Trophoblast cell (in vitro differentiated cells and primary cell): ENCODE measurements around the gene KRT13.

Experiments
- DNase-seq, 2 donors: peaks; one replicate each; pipeline ENCODE4 v3.0.0-alpha.2; 2016
- H2AFZ ChIP-seq: 2 replicates; pipeline ENCODE4 v1.6.1; 2013; ENCODE audit warnings: low read length, moderate library complexity, mild to moderate bottlenecking; ENCODE audit not compliant: insufficient read depth, poor library complexity
- H2AK5ac ChIP-seq: 2 replicates; pipeline ENCODE4 v1.6.1; 2013; ENCODE audit warnings: mild to moderate bottlenecking, low read length
- H2BK120ac ChIP-seq: 2 replicates; pipeline ENCODE4 v1.6.1; 2013; ENCODE audit warnings: low read length, mild to moderate bottlenecking, moderate library complexity; ENCODE audit not compliant: insufficient read depth, poor library complexity
- H2BK12ac ChIP-seq: 2 replicates; pipeline ENCODE4 v1.6.1; 2013; ENCODE audit warnings: mild to moderate bottlenecking, low read length, moderate library complexity
- H2BK5ac ChIP-seq: 2 replicates; pipeline ENCODE4 v1.6.1; 2013; ENCODE audit warnings: low read length, low read depth, moderate library complexity, mild to moderate bottlenecking; ENCODE audit not compliant: poor library complexity
- H3K14ac ChIP-seq: 2 replicates; pipeline ENCODE4 v1.6.1; 2013; ENCODE audit warnings: mild to moderate bottlenecking, low read length
- H3K18ac ChIP-seq: 2 replicates; pipeline ENCODE4 v1.6.1; 2013; ENCODE audit warnings: mild to moderate bottlenecking, low read length
- H3K23ac ChIP-seq: 2 replicates; pipeline ENCODE4 v1.6.1; 2013; ENCODE audit warnings: low read length
- H3K27ac ChIP-seq: 2 replicates; pipeline ENCODE4 v1.5.1; 2013; ENCODE audit warnings: low read depth, mild to moderate bottlenecking, inconsistent platforms, low read length, moderate library complexity
- H3K27me3 ChIP-seq: 2 replicates; pipeline ENCODE4 v1.6.1; 2013; ENCODE audit warnings: inconsistent platforms, mild to moderate bottlenecking, low read length, moderate library complexity; ENCODE audit not compliant: insufficient read depth
- H3K36me3 ChIP-seq, 2 experiments: 1 replicate in 1 of 2; 2 replicates in 1 of 2; pipeline ENCODE4 v1.6.1; 2013; ENCODE audit warnings: low read length in 2 of 2, mild to moderate bottlenecking in 2 of 2, moderate library complexity in 1 of 2; ENCODE audit not compliant: insufficient read depth in 2 of 2, control insufficient read depth in 1 of 2
- H3K4ac ChIP-seq: 2 replicates; pipeline ENCODE4 v1.6.1; 2013; ENCODE audit warnings: low read depth, mild to moderate bottlenecking, low read length, moderate library complexity
- H3K4me1 ChIP-seq, 2 experiments: 1 replicate in 1 of 2; 2 replicates in 1 of 2; pipeline ENCODE4 v1.6.1; 2013; ENCODE audit warnings: low read length in 2 of 2, mild to moderate bottlenecking in 2 of 2, moderate library complexity in 1 of 2; ENCODE audit not compliant: insufficient read depth in 2 of 2, control insufficient read depth in 1 of 2
- H3K4me2 ChIP-seq: 2 replicates; pipeline ENCODE4 v1.6.1; 2013; ENCODE audit warnings: inconsistent platforms, mild to moderate bottlenecking, low read length, moderate library complexity
- H3K4me3 ChIP-seq: 2 replicates; pipeline ENCODE4 v1.5.1; 2013; ENCODE audit warnings: mild to moderate bottlenecking, low read depth, low read length, inconsistent platforms
- H3K79me1 ChIP-seq: one replicate; pipeline ENCODE4 v1.6.1; 2013; ENCODE audit warnings: low read length
- H3K79me2 ChIP-seq: 2 replicates; pipeline ENCODE4 v1.6.1; 2013; ENCODE audit warnings: low read length, mild to moderate bottlenecking; ENCODE audit not compliant: control insufficient read depth, insufficient read depth, poor library complexity
- H3K9ac ChIP-seq: 2 replicates; pipeline ENCODE4 v1.6.1; 2013; ENCODE audit warnings: mild to moderate bottlenecking, low read length
- H3K9me3 ChIP-seq: 2 replicates; pipeline ENCODE4 v1.6.1; 2013; ENCODE audit warnings: low read depth, mild to moderate bottlenecking, control low read depth, inconsistent platforms, low read length; ENCODE audit not compliant: insufficient read depth
- H4K12ac ChIP-seq: 2 replicates; pipeline ENCODE4 v1.6.1; 2013; ENCODE audit warnings: low read depth, mild to moderate bottlenecking, low read length, moderate library complexity
- H4K8ac ChIP-seq: 2 replicates; pipeline ENCODE4 v1.6.1; 2013; ENCODE audit warnings: low read depth, mild to moderate bottlenecking, low read length, moderate library complexity
- H4K91ac ChIP-seq: one replicate; pipeline ENCODE4 v1.6.1; 2013; ENCODE audit warnings: low read depth, mild to moderate bottlenecking, low read length, moderate library complexity
- whole genome bisulfite sequencing: extraction: QIAGEN DNeasy Blood & Tissue Kit; methylation state at CpG from one replicate; pipeline ENCODE4 v1.1.7; 2013; ENCODE audit warnings: missing lambda C conversion rate; ENCODE audit not compliant: insufficient read length, insufficient coverage; ENCODE audit errors: extremely low coverage; 5-methylcytosine and 5-hydroxymethylcytosine counted together

KRT13 gene

DNA sequence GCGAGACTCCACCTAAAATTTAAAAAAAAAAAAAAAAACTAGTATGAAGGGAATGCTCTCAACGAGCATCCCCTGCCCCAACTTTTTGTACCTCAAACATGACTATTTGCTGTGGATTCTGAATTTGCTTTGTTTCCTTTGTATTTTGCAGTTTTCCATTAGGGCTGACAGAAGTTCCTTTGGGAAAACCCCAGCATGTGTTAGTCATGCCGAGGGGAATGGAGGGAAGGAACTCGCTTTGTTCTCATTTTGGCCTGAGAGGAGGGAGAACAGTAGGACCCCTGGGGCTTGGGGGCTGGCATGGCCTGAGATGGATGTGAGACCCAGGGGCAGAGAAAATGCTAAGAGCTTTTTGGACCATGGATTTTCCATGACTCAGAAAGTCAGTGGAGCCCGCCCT lies 46.0 kb upstream of the KRT13 start:
- no peak overlapping the region for H3K18ac ChIP-seq
- H3K79me2 ChIP-seq = peaks cover 4% of the 10 kb centered on the region
- WGBS = no CpG with 5 or more reads among the region's 5 CpGs
- no peak overlapping the region for H2AFZ ChIP-seq
- no peak for DNase-seq
- H3K27ac ChIP-seq = no peak overlapping the region
- H2BK12ac ChIP-seq = no peak overlapping the region
- H2AK5ac ChIP-seq = no peak overlapping the region
- H4K12ac ChIP-seq = no peak overlapping the region
- H4K8ac ChIP-seq = no peak overlapping the region
- no peak overlapping the region for H3K4me2 ChIP-seq
- H3K14ac ChIP-seq = no peak overlapping the region
- H4K91ac ChIP-seq = no peak overlapping the region
- H3K4ac ChIP-seq = no peak overlapping the region
- no peak overlapping the region for H3K23ac ChIP-seq
- H3K36me3 ChIP-seq = no peaks in the 10 kb centered on the region
- H3K27me3 ChIP-seq = no peaks in the 10 kb centered on the region
- H3K79me1 ChIP-seq = peaks cover 11% of the 10 kb centered on the region
- no peak overlapping the region for H2BK120ac ChIP-seq
- H2BK5ac ChIP-seq = no peak overlapping the region
- H3K9ac ChIP-seq = no peak overlapping the region
- no peaks in the 10 kb centered on the region for H3K9me3 ChIP-seq
- H3K4me1 ChIP-seq = peaks cover 20 to 23% of the 10 kb centered on the region in 2 experiments
- H3K4me3 ChIP-seq = no peak overlapping the region

DNA sequence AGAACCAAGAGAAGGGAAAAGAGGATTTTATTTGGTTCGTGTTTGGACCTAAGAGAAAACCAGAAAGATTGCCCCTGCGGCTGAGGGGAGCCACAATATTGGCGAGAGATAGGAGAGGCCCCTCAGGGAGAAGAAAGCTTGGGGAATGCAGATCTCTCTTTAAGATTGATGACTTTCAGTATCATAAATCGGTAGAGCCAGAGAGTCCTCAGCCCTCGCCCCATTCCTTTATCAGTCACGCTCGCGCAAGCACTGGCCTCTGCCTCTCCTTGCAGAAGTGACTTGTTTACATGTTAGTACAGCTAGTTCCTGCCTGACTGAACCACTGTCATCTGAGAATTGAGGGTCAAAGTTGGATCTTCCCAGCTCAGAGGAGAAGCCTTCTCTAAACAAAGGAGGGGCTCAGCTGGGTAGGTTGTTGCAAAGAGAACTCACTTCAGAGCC lies 44.2 kb upstream of the KRT13 start:
- Histone ChIP-seq H4K91ac (no peak overlapping the region), H4K8ac (no peak overlapping the region), H3K27ac (no peak overlapping the region), H3K4me2 (no peak overlapping the region), H3K9me3 (no peaks in the 10 kb centered on the region), H2BK120ac (no peak overlapping the region), H3K79me2 (peaks cover 4% of the 10 kb centered on the region), H2AK5ac (no peak overlapping the region), H3K4me1 (peaks cover 15 to 19% of the 10 kb centered on the region in 2 experiments), H3K18ac (no peak overlapping the region), H3K36me3 (no peaks in the 10 kb centered on the region), H3K4me3 (no peak overlapping the region), H3K79me1 (peaks cover 11% of the 10 kb centered on the region), H3K27me3 (no peaks in the 10 kb centered on the region), H3K23ac (no peak overlapping the region), H3K9ac (no peak overlapping the region), H3K4ac (no peak overlapping the region), H2BK5ac (peak overlapping the region; percentile 1), H3K14ac (no peak overlapping the region), H4K12ac (no peak overlapping the region), H2BK12ac (no peak overlapping the region), H2AFZ (no peak overlapping the region)
- DNase-seq = no peak
- no CpG with 5 or more reads among the region's 8 CpGs for WGBS

DNA sequence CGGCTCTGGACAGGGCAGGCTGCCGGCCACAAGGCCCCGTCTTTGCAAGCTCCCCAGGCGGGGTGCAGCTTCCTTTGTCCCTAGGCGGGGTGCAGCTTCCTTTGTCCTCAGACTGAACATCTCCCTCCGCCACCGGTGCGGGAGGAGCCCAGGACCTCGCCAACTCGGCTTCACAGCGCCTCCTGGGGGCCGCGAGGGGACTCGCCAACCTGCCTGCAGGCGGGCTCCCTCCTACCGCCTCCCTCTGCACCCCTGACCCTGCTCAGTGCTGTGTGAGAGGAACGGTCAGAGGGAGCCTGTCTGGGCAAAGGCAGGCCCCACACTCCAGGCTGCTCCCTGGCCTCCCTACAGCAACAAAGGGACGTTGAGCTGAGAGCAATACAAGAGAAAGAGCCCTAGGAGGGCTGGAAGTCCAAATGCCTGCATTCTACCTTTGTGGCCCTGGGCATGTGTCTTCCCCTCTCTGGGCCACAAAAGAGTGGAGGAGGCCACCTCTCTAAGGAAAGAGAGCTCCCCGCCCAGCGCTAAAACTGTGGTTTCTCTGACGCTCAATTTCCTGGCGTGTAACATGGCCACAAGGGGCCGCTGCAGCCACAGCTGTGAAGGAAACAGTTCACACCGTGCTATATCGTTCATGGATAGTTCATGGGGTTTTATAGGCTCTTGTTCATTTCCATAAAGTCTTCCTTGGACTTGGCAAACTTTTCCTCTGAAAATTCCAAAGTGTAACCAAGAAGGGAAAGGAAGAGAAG lies 43.6 kb upstream of the KRT13 start:
- peak overlapping the region; percentile 83 for H2BK5ac ChIP-seq
- no peak overlapping the region for H3K9ac ChIP-seq
- H3K27me3 ChIP-seq = no peaks in the 10 kb centered on the region
- peaks cover 11% of the 10 kb centered on the region for H3K79me1 ChIP-seq
- WGBS = no CpG with 5 or more reads among the region's 25 CpGs
- peaks cover 16 to 19% of the 10 kb centered on the region in 2 experiments for H3K4me1 ChIP-seq
- H3K27ac ChIP-seq = peak overlapping the region; percentile 75
- H3K79me2 ChIP-seq = peaks cover 4% of the 10 kb centered on the region
- H3K36me3 ChIP-seq = no peaks in the 10 kb centered on the region
- no peaks in the 10 kb centered on the region for H3K9me3 ChIP-seq
- H3K4me2 ChIP-seq = peak overlapping the region; percentile 51
- H2AFZ ChIP-seq = peak overlapping the region; percentile 92
- H4K8ac ChIP-seq = peak overlapping the region; percentile 89
- H3K4me3 ChIP-seq = no peak overlapping the region
- DNase-seq = peak; percentile 89 to 99
- peak overlapping the region; percentile 85 for H2BK12ac ChIP-seq
- peak overlapping the region; percentile 88 for H4K12ac ChIP-seq
- H3K14ac ChIP-seq = peak overlapping the region; percentile 81
- peak overlapping the region; percentile 93 for H2BK120ac ChIP-seq
- H3K4ac ChIP-seq = peak overlapping the region; percentile 71
- peak overlapping the region; percentile 94 for H4K91ac ChIP-seq
- peak overlapping the region; percentile 26 for H2AK5ac ChIP-seq
- no peak overlapping the region for H3K23ac ChIP-seq
- H3K18ac ChIP-seq = peak overlapping the region; percentile 62

DNA sequence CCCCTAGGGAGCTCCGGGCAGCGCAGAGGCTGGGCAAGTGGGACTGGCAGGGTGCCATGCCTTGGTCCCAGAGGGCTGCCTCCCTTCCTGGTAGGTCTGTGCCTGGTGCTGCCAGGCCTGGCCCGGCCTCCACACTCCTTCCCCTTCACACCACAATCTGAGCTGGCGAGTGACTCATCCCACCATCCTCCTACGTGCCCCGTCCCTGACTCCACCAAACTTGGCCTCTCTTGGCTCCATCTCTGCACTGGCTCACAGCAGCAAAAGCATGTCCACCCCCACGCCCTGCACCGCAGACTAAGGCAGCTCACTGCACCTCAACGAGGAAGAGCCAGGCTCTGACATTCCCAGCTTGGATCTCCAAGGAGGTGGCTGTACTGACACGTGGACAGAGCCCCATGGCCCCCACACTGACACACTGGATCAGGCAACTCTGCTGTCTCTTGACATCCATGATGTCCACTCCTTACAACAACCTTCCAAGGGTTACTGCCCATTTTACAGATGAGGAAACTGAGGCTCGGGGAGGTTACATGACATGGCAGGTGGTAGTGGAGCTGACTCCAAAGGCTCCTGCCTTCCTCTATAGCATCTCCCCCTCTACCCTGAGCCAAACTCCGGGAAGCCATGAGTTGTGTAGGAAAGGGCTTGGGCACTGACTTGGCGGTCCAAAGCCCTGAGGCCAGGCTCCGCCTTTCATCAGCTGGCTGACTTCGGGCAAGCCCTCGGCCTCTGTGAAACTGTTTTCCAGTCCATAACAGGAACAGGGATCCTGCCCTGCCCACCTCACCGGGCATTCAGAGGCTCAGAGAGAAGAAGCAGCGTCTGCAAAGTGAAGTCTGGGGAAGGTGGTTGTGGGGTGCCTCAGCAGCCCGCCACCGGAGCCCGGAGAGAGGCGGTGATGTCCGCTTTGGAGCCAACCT lies 42.8 kb upstream of the KRT13 start:
- Histone ChIP-seq H3K4ac (peak overlapping the region; percentile 62), H3K36me3 (no peaks in the 10 kb centered on the region), H2BK12ac (peak overlapping the region; percentile 85), H3K14ac (peak overlapping the region; percentile 81), H2BK120ac (peak overlapping the region; percentile 93), H2BK5ac (peak overlapping the region; percentile 42), H4K91ac (peak overlapping the region; percentile 94), H3K18ac (peak overlapping the region; percentile 62), H3K9me3 (no peaks in the 10 kb centered on the region), H3K79me1 (peaks cover 11% of the 10 kb centered on the region), H4K8ac (peak overlapping the region; percentile 89), H3K23ac (no peak overlapping the region), H3K4me3 (no peak overlapping the region), H2AK5ac (peak overlapping the region; percentile 26), H3K27me3 (no peaks in the 10 kb centered on the region), H3K79me2 (peaks cover 4% of the 10 kb centered on the region), H2AFZ (peak overlapping the region; percentile 61), H4K12ac (peak overlapping the region; percentile 17), H3K4me1 (peaks cover 16 to 19% of the 10 kb centered on the region in 2 experiments), H3K4me2 (peak overlapping the region; percentile 42), H3K9ac (no peak overlapping the region), H3K27ac (peak overlapping the region; percentile 25)
- DNase-seq = peak; percentile 72 to 82
- WGBS = no CpG with 5 or more reads among the region's 23 CpGs
